A673 (cell line): Measurements from ENCODE around the gene SRMS. TPM values are rescaled to one million over a fixed set of nuclear protein-coding genes. Genes with fewer than 3 reads are reported as not detected.

ENCODE experiments used
- BruUV-seq: library from RNA; stranded (reverse); fragments of 400-500 nt; replicated peaks from 2 replicates; lab custom pipeline; 2021; lab: Mats Ljungman, UMichigan
- CTCF ChIA-PET: fragments of 300-600 bp; sonication (Branson Sonifier 250); formaldehyde crosslinking; loops from one replicate; lab custom pipeline; 2022; ENCODE audit warnings: antibody characterized with exemption; lab: Charles Lee
- POLR2A ChIA-PET: fragments of 300-600 bp; sonication (Branson Sonifier 250); formaldehyde crosslinking; loops from one replicate; lab custom pipeline; 2022; ENCODE audit warnings: antibody characterized with exemption; ENCODE audit not compliant: low non-redundant PET; lab: Charles Lee
- DNase-seq: peaks from one replicate; pipeline ENCODE4 v3.0.0-alpha.2; 2015; ENCODE audit warnings: low spot score
- H3K27ac ChIP-seq: fragments of 200-600 bp; sonication (generic); 2 replicates; pipeline ENCODE4 v1.5.1; 2016; ENCODE audit warnings: mixed run types, low read depth, mild to moderate bottlenecking, mixed read lengths, antibody characterized with exemption, low read length; ENCODE audit not compliant: poor library complexity, severe bottlenecking
- H3K27me3 ChIP-seq: fragments of 200-600 bp; sonication (generic); replicated peaks from 2 replicates; pipeline ENCODE4 v1.6.1; 2017; ENCODE audit warnings: mixed run types, low read depth, mild to moderate bottlenecking, mixed read lengths, antibody characterized with exemption, low read length; ENCODE audit not compliant: insufficient read depth, poor library complexity
- H3K36me3 ChIP-seq: fragments of 200-600 bp; sonication (generic); 2 replicates; pipeline ENCODE4 v1.6.1; 2016; ENCODE audit warnings: mixed run types, mild to moderate bottlenecking, mixed read lengths, antibody characterized with exemption, low read length; ENCODE audit not compliant: insufficient read depth, poor library complexity, severe bottlenecking
- H3K4me1 ChIP-seq: fragments of 200-600 bp; sonication (generic); 2 replicates; pipeline ENCODE4 v1.6.1; 2017; ENCODE audit warnings: mixed run types, mild to moderate bottlenecking, mixed read lengths, antibody characterized with exemption, low read length; ENCODE audit not compliant: insufficient read depth, poor library complexity, severe bottlenecking
- H3K4me3 ChIP-seq: fragments of 200-600 bp; sonication (generic); 2 replicates; pipeline ENCODE4 v1.5.1; 2016; ENCODE audit warnings: low read depth, mixed run types, mild to moderate bottlenecking, mixed read lengths, low read length; ENCODE audit not compliant: poor library complexity, severe bottlenecking
- H3K9me3 ChIP-seq: fragments of 200-600 bp; sonication (generic); 2 replicates; pipeline ENCODE4 v1.6.1; 2016; ENCODE audit warnings: mixed run types, low read depth, mild to moderate bottlenecking, mixed read lengths, antibody characterized with exemption, low read length; ENCODE audit not compliant: poor library complexity, severe bottlenecking
- CTCF ChIP-seq: fragments of 300-800, 200-600 bp; sonication (generic); conservative IDR thresholded peaks from 2 replicates; pipeline ENCODE4 v1.5.1; 2017; ENCODE audit warnings: low read depth, mild to moderate bottlenecking, antibody characterized with exemption, low read length, moderate library complexity, mixed read lengths
- EZH2 ChIP-seq: fragments of 200-600 bp; sonication (generic); IDR thresholded peaks from 2 replicates; pipeline ENCODE4 v1.6.1; 2017; ENCODE audit warnings: borderline replicate concordance, low read depth, mild to moderate bottlenecking, mixed read lengths, antibody characterized with exemption, low read length; ENCODE audit not compliant: poor library complexity, severe bottlenecking
- intact Hi-C: fragments of 100-400 bp; cut with micrococcal nuclease; formaldehyde crosslinking; loops from one replicate; pipeline ENCODE4 v1.10.0; 2022; ENCODE audit not compliant: unreplicated experiment
- total RNA-seq: library from RNA; stranded (reverse); gene quantifications from 2 replicates; pipeline ENCODE4 v1.2.3, GENCODE V29; 2021

Gene SRMS
- total RNA-seq, 1 experiment from 2014 or later: not detected

- BruUV-seq: no TSS peak
- Histone ChIP-seq H3K27ac (no peak overlapping the region), H3K36me3 (no peaks in the 10 kb centered on the region), H3K4me3 (no peak overlapping the region), H3K4me1 (peaks cover 2% of the 10 kb centered on the region), H3K27me3 (no peaks in the 10 kb centered on the region), H3K9me3 (no peaks in the 10 kb centered on the region)
- ChIA-PET POLR2A (no interaction called here), CTCF (no interaction called here)
- no peak for DNase-seq
- TF ChIP-seq EZH2 (no peak), CTCF (no peak)
- intact Hi-C loops: no loop called here
Observed at GRCh38 chr20:63568986-63569949, 21.7 kb upstream of the SRMS start.

- BruUV-seq: no TSS peak
- intact Hi-C loops: no loop called here
- Histone ChIP-seq H3K4me1 (no peaks in the 10 kb centered on the region), H3K9me3 (no peaks in the 10 kb centered on the region), H3K36me3 (no peaks in the 10 kb centered on the region), H3K4me3 (no peak overlapping the region), H3K27ac (no peak overlapping the region), H3K27me3 (no peaks in the 10 kb centered on the region)
- TF ChIP-seq EZH2: no peak
- no peak for TF ChIP-seq CTCF
- CTCF ChIA-PET: no interaction called here
- no peak for DNase-seq
- POLR2A ChIA-PET: no interaction called here
Observed at GRCh38 chr20:63568170-63568981, 20.8 kb upstream of the SRMS start.

GRCh38 chr20:63567386-63568169 lies 20.0 kb upstream of the SRMS start:
- ChIA-PET POLR2A (no interaction called here), CTCF (no interaction called here)
- no peaks in the 10 kb centered on the region for H3K36me3 ChIP-seq
- no peak overlapping the region for H3K4me3 ChIP-seq
- no peak overlapping the region for H3K27ac ChIP-seq
- H3K27me3 ChIP-seq: no peaks in the 10 kb centered on the region
- no peaks in the 10 kb centered on the region for H3K4me1 ChIP-seq
- BruUV-seq: no TSS peak
- no peak for DNase-seq
- H3K9me3 ChIP-seq: no peaks in the 10 kb centered on the region
- intact Hi-C loops: no loop called here
- TF ChIP-seq CTCF (no peak), EZH2 (no peak)
